ENCODE data around the gene PGP. TPM values are rescaled to one million over a fixed set of nuclear protein-coding genes. Genes with fewer than 3 reads are reported as not detected.

PGP gene
- total RNA-seq, 1 experiment from 2014 or later, result 38.3 TPM

GRCh38 chr16:2172688-2173335 is 41.8 kb downstream of the PGP start:
- TF ChIP-seq CTCF (conservative IDR thresholded peaks at IDR 0.05), result no peak
- Mint-ChIP-seq H3K36me3 (ENCODE audit: insufficient read depth in 1 of 3, low read depth in 3 of 3) (peaks cover 11 to 52% (median 48%) of the 10 kb centered on the region in 3 experiments), H3K27ac (peak overlapping the region in 2 of 3 experiments; percentile 70 to 92; a peak in 2 of 7 replicates), H3K4me3 (no peak overlapping the region; a peak in 1 of 5 replicates), H3K9me3 (no peaks in the 10 kb centered on the region), H3K27me3 (ENCODE audit: low read depth) (no peaks in the 10 kb centered on the region), H3K4me1 (no peaks in the 10 kb centered on the region)
- no peak overlapping the region for H3K4me2 ChIP-seq (ENCODE audit: insufficient read depth, insufficient read length, low read length)
- no peak overlapping the region for H2AK5ac ChIP-seq (ENCODE audit: insufficient read length, low read length)
- WGBS (ENCODE audit: extremely low coverage, insufficient read length, low lambda C conversion rate), result no CpG with 5 or more reads among the region's 29 CpGs
- no peak overlapping the region for H4K5ac ChIP-seq (ENCODE audit: insufficient read length, low read depth, low read length)
- H3T11ph ChIP-seq (ENCODE audit: low read length), result no peak overlapping the region
- no peak for DNase-seq
- no peak overlapping the region for H3K23ac ChIP-seq (ENCODE audit: insufficient read length, low read depth, low read length)
- no peak overlapping the region for H3K18ac ChIP-seq (ENCODE audit: insufficient read length, low read depth, low read length)
- H3K14ac ChIP-seq (ENCODE audit: insufficient read depth, low read length), result no peak overlapping the region
- no peak overlapping the region for H3K4ac ChIP-seq (ENCODE audit: low read depth, low read length)
- H4K91ac ChIP-seq (ENCODE audit: insufficient read length, low read depth, low read length), result no peak overlapping the region
- no peaks in the 10 kb centered on the region for H3K4me1 ChIP-seq (ENCODE audit: insufficient read depth, low read length)
- no peaks in the 10 kb centered on the region for H3K9me3 ChIP-seq (ENCODE audit: control insufficient read depth, low read depth, low read length)
- H3K27me3 ChIP-seq (ENCODE audit: insufficient read depth, low read length), result no peaks in the 10 kb centered on the region
- H3K9ac ChIP-seq (ENCODE audit: extremely low read depth, insufficient read length, low read length), result no peak overlapping the region
- no peak overlapping the region for H2BK120ac ChIP-seq (ENCODE audit: low read depth, low read length, poor library complexity, severe bottlenecking)
- H2BK12ac ChIP-seq (ENCODE audit: insufficient read length, low read depth, low read length), result no peak overlapping the region
- H3K27ac ChIP-seq (ENCODE audit: insufficient read length, low read depth, low read length), result no peak overlapping the region
- H3K79me2 ChIP-seq (ENCODE audit: insufficient read depth, low read length), result no peaks in the 10 kb centered on the region
- peaks cover 2% of the 10 kb centered on the region for H4K20me1 ChIP-seq (ENCODE audit: control insufficient read depth, insufficient read depth, insufficient read length)
- H2BK5ac ChIP-seq (ENCODE audit: insufficient read length, low read length), result no peak overlapping the region
- no peaks in the 10 kb centered on the region for H3K79me1 ChIP-seq (ENCODE audit: insufficient read depth, low read depth, low read length, poor library complexity, severe bottlenecking)
- no peak overlapping the region for H4K8ac ChIP-seq (replicated peaks; ENCODE audit: insufficient read length, low read depth, low read length)
- no peak overlapping the region for H3K56ac ChIP-seq (ENCODE audit: insufficient read length, low read depth, low read length)
- peaks cover 4% of the 10 kb centered on the region for H3K23me2 ChIP-seq (ENCODE audit: insufficient read length, low read depth, low read length, poor library complexity, severe bottlenecking)
- no peak overlapping the region for H2BK20ac ChIP-seq (ENCODE audit: low read depth, low read length, poor library complexity, severe bottlenecking)
- no peak overlapping the region for H2BK15ac ChIP-seq (ENCODE audit: low read depth, low read length)
- no peak overlapping the region for H2AFZ ChIP-seq (ENCODE audit: low read length)

All from H9 (cell line).